HG03103 (cell line): ENCODE measurements around the gene ZNF362.

Experiments used
- ATAC-seq: cut with Tn5 transposase; IDR thresholded peaks from one replicate; pipeline ENCODE4 v1.9.1; 2021; ENCODE audit warnings: low read depth; ENCODE audit not compliant: unreplicated experiment

Gene ZNF362

GRCh38 chr1:33323663-33324477 is 67.6 kb downstream of the ZNF362 start:
- ATAC-seq: no peak

- ATAC-seq: no peak
These were observed 68.6 kb downstream of the ZNF362 start for GRCh38 chr1:33324677-33325575.

DNA sequence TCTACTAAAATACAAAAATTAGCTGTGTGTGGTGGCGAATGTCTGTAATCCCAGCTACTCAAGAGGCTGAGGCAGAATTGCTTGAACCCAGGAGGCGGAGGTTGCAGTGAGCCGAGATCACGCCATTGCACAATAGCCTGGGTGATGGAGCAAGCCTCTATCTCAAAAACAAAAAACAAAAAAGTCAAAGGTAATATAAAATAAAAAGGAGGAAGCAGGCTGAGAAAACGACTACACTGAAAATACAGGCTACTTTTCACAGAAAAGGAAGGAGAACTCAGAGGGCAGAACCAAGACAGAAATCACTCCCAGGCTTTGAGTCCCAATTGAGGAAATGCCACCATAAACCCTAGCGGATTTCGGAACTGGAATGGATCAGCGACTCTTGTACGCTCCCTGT is 70.5 kb downstream of the ZNF362 start:
- no peak for ATAC-seq

DNA sequence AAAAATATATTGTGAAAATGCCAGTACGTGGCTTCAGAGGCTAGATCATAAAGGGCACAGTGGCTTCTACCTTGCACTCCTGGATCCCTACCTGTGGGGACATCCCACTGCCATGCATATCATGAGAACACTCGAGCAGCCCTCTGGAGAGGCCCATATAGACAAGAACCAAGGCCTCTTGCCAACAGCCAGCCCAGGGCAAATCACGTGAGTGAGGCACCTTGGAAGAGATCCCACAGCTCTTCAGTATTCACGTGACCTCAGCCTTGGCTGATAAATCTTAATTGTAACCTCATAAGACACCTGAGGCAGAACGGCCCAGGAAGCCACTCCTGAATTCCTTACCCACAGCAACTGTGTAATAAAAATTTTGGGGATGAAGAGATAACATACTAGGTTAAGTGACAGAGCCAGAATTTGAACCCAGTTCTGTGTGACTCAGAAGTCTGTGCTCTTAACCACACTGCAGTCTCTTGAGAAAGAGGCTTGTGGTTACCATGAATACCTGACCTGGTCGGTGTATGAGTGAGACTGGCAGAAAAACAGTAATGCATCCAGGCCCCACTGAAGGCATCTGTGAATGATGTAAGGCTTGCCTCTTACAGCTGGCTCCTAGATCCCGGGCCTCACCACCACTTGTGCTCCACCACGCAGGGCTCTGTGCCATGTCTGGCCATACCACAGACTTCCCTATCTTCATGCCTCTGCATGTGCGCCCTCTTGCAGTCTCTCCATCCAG is 71.5 kb downstream of the ZNF362 start:
- no peak for ATAC-seq

DNA sequence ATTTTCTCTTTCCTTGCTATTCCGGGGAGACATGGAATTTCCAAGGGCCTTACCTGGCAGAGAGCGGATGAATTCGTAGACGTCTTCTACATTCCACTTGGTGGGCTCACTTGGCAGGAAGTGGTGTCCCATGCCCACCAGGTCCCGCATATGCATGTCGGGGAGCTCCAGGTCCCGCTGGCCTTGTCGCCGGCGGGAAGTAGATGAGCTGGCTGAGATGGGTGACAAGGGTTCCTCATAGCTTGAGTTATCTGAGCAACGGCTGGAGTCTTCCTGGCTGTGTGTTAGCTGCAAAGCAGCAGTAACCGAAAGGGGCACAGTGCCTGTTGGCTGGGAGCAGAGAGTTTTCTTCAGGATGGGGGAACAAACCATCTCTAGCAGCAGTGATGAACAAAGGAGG is 72.5 kb downstream of the ZNF362 start:
- no peak for ATAC-seq

DNA sequence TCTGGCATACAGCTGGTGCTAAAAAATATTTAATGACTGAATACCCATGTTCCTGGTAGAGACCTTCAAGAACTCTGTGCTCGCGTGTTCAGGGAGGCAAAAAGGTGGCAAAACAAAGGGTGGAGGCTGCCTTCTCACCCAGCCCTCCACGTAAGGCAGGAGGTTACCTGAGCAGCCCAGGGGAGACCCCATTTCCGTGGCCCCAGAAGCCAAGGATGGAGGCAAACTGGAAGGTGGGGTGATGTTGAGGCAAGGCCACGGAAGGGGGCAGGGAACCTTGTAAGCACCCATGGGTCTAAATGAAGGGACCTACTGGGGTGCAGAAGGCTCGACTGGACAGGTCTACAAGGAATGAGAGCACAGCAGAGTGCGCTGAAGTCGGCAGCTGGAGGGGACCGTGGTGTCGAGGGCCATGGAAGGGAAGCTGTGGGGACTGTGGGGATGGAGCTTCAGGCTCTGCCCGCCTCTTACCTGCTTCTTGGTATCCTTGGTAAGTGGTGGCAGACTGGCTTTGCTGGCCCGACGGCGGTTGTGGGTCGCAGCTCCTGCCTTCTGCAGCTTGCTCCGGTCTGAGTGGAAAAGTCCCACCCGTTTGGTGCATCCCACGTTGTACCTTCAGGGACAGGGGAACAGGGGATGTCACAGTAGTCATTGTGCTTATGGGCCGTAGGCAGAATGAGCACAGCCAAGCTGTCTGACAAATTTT is 73.5 kb downstream of the ZNF362 start:
- no peak for ATAC-seq

- no peak for ATAC-seq
These were observed 74.1 kb downstream of the ZNF362 start for GRCh38 chr1:33330361-33330890.

DNA sequence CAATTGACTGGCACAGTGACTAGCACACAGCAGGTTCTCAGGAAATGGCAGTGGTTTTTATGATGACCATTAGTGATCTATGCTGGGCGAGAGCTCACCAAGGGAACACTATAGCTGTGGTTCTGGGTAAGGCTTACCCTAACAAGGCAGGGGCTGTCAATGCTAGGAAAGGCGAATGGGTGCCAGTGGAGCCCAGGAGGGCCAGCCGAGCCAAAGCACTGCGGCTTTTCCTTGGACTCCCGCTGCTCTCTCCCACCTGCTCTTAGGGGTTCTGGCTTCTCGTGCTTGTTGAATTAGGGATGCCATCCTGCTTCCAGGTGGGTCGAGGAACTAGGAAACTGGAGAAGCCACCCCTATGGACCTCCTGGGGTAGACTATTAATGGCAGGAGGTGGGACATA is 74.6 kb downstream of the ZNF362 start:
- ATAC-seq: no peak

DNA sequence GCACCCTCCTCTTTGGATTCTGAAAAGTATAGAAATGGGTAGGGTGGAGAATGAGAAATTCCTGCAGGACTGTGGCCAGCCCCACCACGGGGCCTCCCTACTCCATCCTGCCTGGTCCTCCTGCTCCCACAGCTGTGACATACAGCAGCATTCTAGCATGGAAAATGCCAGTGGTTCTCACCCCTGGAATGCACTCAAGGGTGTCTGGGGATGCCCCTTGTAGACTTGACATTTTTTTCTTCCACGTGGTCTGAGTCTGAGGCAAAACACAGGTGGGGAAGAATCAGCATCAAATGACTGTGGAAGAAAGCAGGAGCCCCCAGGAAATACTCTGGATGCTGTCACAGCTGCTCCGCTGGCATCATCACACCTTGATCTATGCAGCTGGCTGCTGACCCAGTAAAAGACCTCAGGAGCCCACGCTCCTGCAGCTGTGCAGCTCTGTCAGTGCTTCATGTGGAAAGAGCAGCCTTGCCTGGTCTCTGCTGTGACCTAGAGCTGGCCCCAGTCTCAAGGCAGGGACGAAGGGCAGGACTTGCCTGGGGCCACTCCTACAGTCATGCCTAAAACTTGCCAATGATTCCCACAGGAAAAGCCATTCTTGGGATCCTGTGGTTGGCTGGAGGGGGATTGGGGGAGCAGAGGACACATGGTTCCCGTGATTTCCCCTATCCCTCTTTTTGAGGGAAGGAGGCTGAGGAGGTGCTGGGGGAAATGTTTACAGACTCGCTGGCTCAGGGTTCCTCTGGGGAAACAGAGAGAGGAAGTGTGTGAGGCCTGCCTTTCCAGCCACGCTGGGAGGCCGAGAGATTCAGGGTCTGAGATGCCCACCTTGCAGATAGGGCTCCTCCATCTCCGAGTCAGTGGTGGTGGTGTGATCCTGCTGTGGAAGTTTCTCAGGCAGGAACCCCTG is 75.4 kb downstream of the ZNF362 start:
- ATAC-seq: no peak

- no peak for ATAC-seq
These were observed 76.1 kb downstream of the ZNF362 start for GRCh38 chr1:33332357-33332789.

- ATAC-seq: no peak
These were observed 76.6 kb downstream of the ZNF362 start for GRCh38 chr1:33332881-33333280.

DNA sequence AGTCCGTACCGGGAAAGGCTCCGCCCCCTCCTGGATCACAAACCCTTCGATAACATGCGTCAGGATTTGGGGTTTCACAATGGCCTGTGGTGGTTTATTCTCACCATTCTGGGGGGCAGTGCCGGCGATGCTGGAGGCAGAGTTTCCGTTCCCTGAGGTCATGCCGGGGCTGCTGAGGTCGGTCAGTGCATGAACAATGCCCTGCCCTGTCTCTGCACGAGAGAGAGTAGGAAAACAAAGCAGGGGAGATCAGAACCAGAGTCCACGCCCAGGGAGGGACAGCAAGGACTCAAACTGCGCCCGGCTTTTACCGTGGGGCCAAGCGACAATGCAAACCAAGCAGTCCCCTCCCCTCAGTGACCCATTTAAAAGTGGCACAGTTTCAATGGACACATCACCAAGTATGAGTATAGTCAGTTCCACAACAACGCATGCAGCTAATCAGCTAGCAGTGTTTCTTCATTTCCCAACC is 77.8 kb downstream of the ZNF362 start:
- no peak for ATAC-seq

DNA sequence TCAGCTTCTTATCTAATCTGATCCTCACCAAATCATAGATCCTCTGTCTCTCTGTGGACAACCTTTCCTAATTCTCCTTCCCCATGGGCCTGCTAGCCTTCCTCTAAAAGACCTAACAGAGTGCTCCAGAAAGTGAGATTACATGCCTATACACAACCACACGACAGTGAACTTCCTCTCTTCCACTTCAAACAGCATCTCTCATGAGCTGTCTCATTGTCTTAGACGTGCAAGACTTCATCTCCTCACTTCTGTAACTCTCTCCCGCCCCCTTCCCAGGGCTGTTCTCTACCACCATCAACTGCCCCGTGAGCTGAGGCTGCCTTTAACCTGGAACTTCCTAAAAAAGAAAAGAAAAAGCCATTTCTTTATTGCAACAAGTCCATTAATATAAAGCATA is 78.7 kb downstream of the ZNF362 start:
- ATAC-seq: no peak

GRCh38 chr1:33336580-33336979 is 80.3 kb downstream of the ZNF362 start:
- ATAC-seq: no peak

DNA sequence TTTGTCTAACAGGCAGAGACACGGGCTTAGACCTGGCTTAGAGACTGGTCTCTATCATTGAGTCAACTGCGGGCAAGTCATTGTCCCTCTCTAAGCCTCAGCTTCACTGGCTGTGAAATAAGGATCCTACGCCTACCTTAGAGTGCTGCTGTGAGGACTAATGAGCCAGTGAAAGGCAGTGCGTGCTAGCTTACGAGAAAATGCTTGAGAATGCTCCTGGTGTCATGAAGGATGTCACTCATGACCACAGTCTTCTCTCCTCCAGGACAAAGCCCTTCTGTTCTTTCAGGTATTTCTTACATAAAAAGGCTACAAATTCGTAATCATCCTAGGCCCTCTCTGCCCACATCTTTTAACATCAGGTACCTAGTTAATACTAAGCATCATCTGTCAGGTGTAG is 81.1 kb downstream of the ZNF362 start:
- no peak for ATAC-seq

- no peak for ATAC-seq
These were observed 81.8 kb downstream of the ZNF362 start for GRCh38 chr1:33338048-33338439.

DNA sequence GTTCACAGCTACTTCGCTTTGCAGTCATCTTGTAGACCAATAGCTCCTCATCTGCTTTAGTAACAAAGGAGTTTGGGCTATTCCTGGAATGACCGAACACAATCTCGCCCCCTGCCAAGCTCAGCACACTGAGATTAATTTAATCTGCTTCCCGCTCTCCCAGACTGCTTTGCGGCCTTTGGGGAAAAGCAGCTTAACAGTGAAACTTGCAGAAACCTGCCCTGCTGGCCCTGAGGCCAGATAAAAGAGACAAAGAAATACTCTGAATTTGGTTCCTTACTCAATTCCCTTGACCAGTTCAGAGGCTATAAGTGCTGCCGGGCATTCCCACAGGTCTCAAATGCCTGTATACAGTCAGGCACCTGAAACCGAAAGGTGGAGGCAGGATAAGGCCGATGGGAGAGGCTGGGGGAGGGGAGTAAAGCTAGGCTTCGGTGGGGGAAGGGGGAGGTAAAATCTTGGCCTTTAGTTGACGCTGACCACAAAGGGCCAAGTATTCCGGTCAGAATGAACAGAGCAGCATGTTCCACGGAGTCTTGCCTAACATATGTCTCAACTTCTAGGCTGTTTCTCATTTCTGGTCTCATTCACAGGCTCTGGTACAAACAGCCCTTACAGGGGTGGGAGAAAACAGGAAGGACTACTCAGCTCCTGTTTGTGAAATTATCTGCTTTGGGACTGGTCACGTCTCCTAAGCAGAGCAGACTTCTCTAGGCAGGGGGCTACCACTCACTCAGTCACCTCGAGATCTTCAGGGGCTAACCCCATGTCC is 82.3 kb downstream of the ZNF362 start:
- ATAC-seq: no peak

GRCh38 chr1:33339413-33339812 is 83.1 kb downstream of the ZNF362 start:
- no peak for ATAC-seq
